GM10248 (cell line): Measurements from ENCODE around the gene DCDC2C.

ENCODE experiments used
- CTCF ChIA-PET: fragments of 300-600 bp; sonication (Branson Sonifier 250); formaldehyde crosslinking; extraction: SDS; loops from one replicate; lab custom pipeline; 2021; ENCODE audit warnings: antibody characterized with exemption; lab: Yijun Ruan, JAX
- POLR2A ChIA-PET: fragments of 350-650 bp; sonication (Branson Sonifier 250); formaldehyde crosslinking; extraction: SDS; loops from one replicate; lab custom pipeline; 2020; ENCODE audit warnings: antibody characterized with exemption; lab: Yijun Ruan, JAX
- DNase-seq: peaks from one replicate; pipeline ENCODE4 v3.0.0; 2012; ENCODE audit errors: extremely low spot score
- CTCF ChIP-seq: IDR thresholded peaks from 2 replicates; pipeline ENCODE4 v1.5.1; 2012; ENCODE audit warnings: mild to moderate bottlenecking, low read depth; ENCODE audit errors: extremely low read depth, missing control alignments, control extremely low read depth

DCDC2C gene

DNA sequence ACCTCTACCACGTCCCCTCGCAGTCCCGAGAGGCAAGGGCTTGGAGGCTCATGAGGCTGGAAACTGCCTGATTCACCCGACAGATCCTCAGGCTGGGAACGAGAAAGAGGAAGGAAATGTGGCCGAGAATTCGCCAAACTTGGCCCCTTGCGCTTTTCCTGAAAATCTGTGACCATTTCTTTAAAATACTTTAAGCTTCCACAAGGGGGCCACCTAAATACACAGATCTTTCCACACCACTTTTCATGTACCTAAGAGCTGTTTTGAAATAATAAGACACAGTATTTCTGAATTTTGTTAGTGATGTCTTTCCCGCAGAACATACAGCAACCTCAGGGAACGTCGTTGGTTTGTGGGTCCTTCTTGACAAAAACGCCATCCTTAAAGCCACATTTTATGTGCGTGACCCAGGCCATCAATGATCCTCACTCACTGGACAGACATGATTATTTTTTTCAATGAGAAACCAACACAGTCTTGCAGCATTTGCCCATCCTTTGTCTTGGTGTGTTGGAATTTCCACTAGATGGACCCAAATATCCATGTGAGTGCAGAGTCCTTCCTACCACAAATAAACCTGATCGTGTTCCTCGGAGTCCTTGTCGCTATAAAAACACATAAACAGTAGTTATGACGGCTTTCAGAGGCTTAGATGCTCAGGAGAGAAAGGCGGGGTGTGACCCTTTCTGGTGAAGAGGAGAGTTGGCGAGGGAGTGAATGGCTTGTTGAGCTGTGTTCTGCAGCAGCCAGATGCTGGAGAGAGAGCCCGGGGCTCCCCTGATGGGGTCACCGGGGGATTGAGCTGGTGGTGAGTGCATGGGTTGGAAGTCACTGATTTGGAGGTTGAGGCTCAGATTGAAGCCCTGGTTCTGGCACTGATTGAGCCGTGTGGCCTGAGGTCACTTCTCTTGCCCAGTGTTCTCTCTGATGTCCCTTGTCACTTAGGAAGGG, 25.0 kb downstream of the DCDC2C start:
- ChIA-PET CTCF (interaction anchor here (0.7 to 4.1 kb wide), 18 partner anchors 8 to 100 kb away, joined by 3 to 25 read pairs (median 4); no protein-coding TSS in a partner anchor), POLR2A (no interaction called here)
- peak; percentile 57 for DNase-seq
- peak; percentile 33 for TF ChIP-seq CTCF

DNA sequence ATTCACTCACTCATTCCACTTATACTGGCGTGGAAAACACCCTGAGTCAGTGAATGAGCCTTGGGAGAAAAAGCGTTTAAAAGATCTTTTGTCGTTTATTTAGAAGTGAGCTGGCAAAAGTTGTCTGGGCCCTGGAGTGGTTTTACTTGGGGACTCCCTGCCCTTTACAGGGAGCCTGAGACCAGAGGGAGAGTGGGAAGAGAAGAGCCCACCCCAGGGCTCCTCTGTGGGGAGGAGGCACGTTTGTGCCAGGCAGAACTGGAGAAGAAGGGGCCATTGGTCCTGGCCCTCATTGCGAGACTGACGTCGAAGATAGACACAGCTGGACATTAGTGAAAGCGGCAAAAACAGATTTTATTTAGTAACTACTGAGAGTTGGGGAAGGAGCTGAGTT, 25.7 kb downstream of the DCDC2C start:
- TF ChIP-seq CTCF = no peak
- CTCF ChIA-PET = interaction anchor here (0.9 to 4.1 kb wide), 7 partner anchors 11 to 97 kb away, joined by 3 to 25 read pairs (median 4); no protein-coding TSS in a partner anchor
- POLR2A ChIA-PET = no interaction called here
- no peak for DNase-seq

DNA sequence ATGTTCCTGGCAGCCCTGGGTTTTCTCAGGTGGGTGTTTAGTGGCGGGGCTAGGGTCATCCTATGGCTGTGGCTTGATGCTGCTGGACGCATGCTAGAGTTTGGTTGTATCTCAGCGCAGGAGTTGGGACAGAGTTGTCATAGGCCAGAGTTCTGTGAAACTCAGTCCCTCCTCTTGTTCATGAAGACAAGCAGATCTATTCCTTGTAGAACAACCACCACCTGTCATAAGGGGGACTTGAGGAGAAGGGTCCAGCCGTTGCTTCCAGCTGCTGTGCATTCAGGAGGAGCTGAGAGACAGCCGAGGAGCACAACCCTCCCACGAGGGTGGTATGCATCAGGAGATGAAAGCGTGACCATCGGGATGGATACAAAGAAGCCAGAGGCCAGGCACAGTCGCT, 26.4 kb downstream of the DCDC2C start:
- ChIA-PET CTCF (interaction anchor here (1.2 to 4.1 kb wide), 4 partner anchors 16 to 54 kb away, joined by 3 to 25 read pairs (median 4); no protein-coding TSS in a partner anchor), POLR2A (no interaction called here)
- no peak for TF ChIP-seq CTCF
- no peak for DNase-seq

DNA sequence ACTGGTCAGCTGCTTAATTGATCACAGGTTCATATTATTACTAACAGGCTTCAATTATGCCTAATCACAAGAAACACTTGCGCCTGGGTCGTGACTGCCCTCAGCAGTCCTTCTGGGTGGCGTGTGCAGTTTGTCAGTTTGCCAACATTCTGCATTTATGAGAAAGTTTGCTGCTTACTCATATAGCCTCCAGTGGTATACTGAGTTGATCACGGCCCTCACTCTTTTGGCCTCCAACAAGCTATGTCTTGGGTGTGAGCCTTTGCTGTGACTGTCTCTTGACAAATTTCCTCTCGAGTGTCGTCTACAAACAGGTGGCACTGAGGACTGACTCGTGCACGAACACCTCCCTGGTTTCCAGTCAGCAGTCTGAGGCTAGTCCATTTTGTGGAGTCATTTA, 27.3 kb downstream of the DCDC2C start:
- TF ChIP-seq CTCF = no peak
- POLR2A ChIA-PET = no interaction called here
- CTCF ChIA-PET = interaction anchor here (1.2 to 4.1 kb wide), 2 partner anchors 19 to 49 kb away, joined by 3 to 25 read pairs; no protein-coding TSS in a partner anchor
- DNase-seq = no peak

DNA sequence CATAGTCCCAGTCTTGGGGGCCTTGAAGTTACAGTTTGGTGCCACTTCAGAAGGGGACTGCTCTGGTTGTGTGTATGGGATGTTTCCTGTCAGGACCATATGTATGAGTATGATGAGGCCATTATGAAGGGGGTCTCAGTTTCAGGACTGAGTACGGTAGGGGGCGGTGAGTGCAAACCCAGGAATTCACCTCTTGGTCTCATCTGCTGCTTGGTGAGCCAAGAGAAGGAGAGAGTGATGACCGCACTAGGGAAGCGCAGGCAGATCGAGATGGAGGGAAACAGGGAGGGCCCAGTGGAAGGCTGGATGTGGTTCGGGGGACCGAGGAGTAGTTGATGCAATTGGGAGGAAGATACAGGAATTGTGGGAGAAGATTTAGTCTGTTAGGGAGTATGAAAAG, 28.5 kb downstream of the DCDC2C start:
- POLR2A ChIA-PET = no interaction called here
- CTCF ChIA-PET = no interaction called here
- TF ChIP-seq CTCF = no peak
- DNase-seq = no peak

- ChIA-PET POLR2A (no interaction called here), CTCF (interaction anchor here (1.5 kb wide), 1 partner anchor 8 kb away, joined by 3 read pairs; no protein-coding TSS in a partner anchor)
- no peak for DNase-seq
- TF ChIP-seq CTCF = no peak
Measured at GRCh38 chr2:3736112-3736511, 32.7 kb downstream of the DCDC2C start.
